Breast epithelium (tissue), 4 donors: ENCODE measurements around the gene AP1AR. TPM values are rescaled to one million over a fixed set of nuclear protein-coding genes. Genes with fewer than 3 reads are reported as not detected.

Experiments
- DNase-seq, 2 donors: peaks; one replicate each; pipeline ENCODE4 v3.0.0-alpha.2; 2019; ENCODE audit warnings: low spot score in 2 of 2
- H3K27ac ChIP-seq, 2 donors: fragments of 200-600 bp; sonication (generic) in 1 of 2; one replicate each; pipeline ENCODE4 v1.5.1; 2016 to 2019; ENCODE audit warnings: mild to moderate bottlenecking in 1 of 2
- H3K27me3 ChIP-seq, 2 donors: fragments of 200-600 bp; sonication (generic) in 1 of 2; one replicate each; pipeline versions ENCODE4 v1.5.1 to v1.6.0; 2017 to 2019; ENCODE audit warnings: control low read depth in 1 of 2, mild to moderate bottlenecking in 1 of 2
- H3K36me3 ChIP-seq: fragments of 200-600 bp; one replicate; pipeline ENCODE4 v1.5.1; 2019
- H3K4me1 ChIP-seq, 2 donors: fragments of 200-600 bp; sonication (generic); one replicate each; pipeline ENCODE4 v1.5.1; 2016 to 2019; ENCODE audit warnings: control low read depth in 1 of 2
- H3K4me3 ChIP-seq, 3 donors: fragments of 200-600 bp; sonication (generic); 1 replicate in 2 of 3; 2 replicates in 1 of 3; pipeline ENCODE4 v1.5.1; 2016 to 2019; ENCODE audit warnings: mild to moderate bottlenecking in 3 of 3, moderate library complexity in 2 of 3
- H3K9me3 ChIP-seq, 2 donors: fragments of 200-600 bp; sonication (generic) in 1 of 2; one replicate each; pipeline ENCODE4 v1.5.1; 2016 to 2019; ENCODE audit warnings: control low read depth in 1 of 2
- CTCF ChIP-seq, 3 donors: fragments of 450-650 bp; IDR thresholded peaks; one replicate each; pipeline ENCODE4 v1.5.1; 2016 to 2017; ENCODE audit warnings: antibody characterized with exemption in 3 of 3, mild to moderate bottlenecking in 3 of 3, moderate library complexity in 3 of 3
- POLR2A ChIP-seq: fragments of 450-650 bp; IDR thresholded peaks from one replicate; pipeline ENCODE4 v1.6.1; 2016; ENCODE audit warnings: antibody characterized with exemption, mild to moderate bottlenecking, moderate library complexity
- POLR2AphosphoS5 ChIP-seq, 3 donors: sonication (generic); formaldehyde crosslinking; IDR thresholded peaks; one replicate each; pipeline ENCODE4 v1.6.1; 2017; ENCODE audit warnings: antibody characterized with exemption in 3 of 3
- intact Hi-C: fragments of 100-400 bp; cut with DNase I; formaldehyde crosslinking; loops from one replicate; pipeline ENCODE4 v1.15.1; 2023; ENCODE audit warnings: low total_unique reads
- total RNA-seq, 3 donors: library from RNA; depleted of rRNA; stranded (reverse); fragments of >200 nt; gene quantifications; one replicate each; pipeline ENCODE4 v1.1.0, GENCODE V29; 2016

The AP1AR gene
- total RNA-seq, 3 donors from 2014 or later = 20.2 to 36.1 (median 23.6) TPM

GRCh38 chr4:112230879-112231778 is 458 bp upstream of the AP1AR start:
- intact Hi-C loops = loop anchor here (10.0 kb wide), 1 partner anchor 1744 kb away; the partner anchor contains the start of gene ARSJ
- H3K4me3 ChIP-seq = peak overlapping the region; percentile 61 to 100 (median 75)
- no peaks in the 10 kb centered on the region for H3K9me3 ChIP-seq
- H3K36me3 ChIP-seq = no peaks in the 10 kb centered on the region
- H3K4me1 ChIP-seq = peaks cover 0 to 3% of the 10 kb centered on the region in 2 donors
- peak; percentile 73 to 84 (median 80) for TF ChIP-seq POLR2AphosphoS5 (IDR thresholded peaks at IDR 0.05)
- TF ChIP-seq POLR2A = no peak
- no peaks in the 10 kb centered on the region for H3K27me3 ChIP-seq
- peak; percentile 96 to 98 for DNase-seq
- H3K27ac ChIP-seq = peak overlapping the region; percentile 89 to 99

GRCh38 chr4:112234952-112235609 is 3.5 kb downstream of the AP1AR start:
- H3K4me1 ChIP-seq = peaks cover 0 to 3% of the 10 kb centered on the region in 2 donors
- H3K27ac ChIP-seq = no peak overlapping the region
- H3K4me3 ChIP-seq = no peak overlapping the region
- intact Hi-C loops = loop anchor here (10.0 kb wide), 1 partner anchor 1740 kb away; the partner anchor contains the start of gene ARSJ
- H3K36me3 ChIP-seq = no peaks in the 10 kb centered on the region
- H3K27me3 ChIP-seq = no peaks in the 10 kb centered on the region
- TF ChIP-seq POLR2AphosphoS5 (IDR thresholded peaks at IDR 0.05) (no peak), CTCF (IDR thresholded peaks at IDR 0.05) (peak in 2 of 3 donors; percentile 58 to 67), POLR2A (no peak)
- DNase-seq = peak in 1 of 2 donors; percentile 62
- H3K9me3 ChIP-seq = no peaks in the 10 kb centered on the region

GRCh38 chr4:112236040-112236439 is 4.5 kb downstream of the AP1AR start:
- no peak for TF ChIP-seq POLR2A
- TF ChIP-seq CTCF (IDR thresholded peaks at IDR 0.05) = no peak
- TF ChIP-seq POLR2AphosphoS5 (IDR thresholded peaks at IDR 0.05) = no peak
- no peaks in the 10 kb centered on the region for H3K27me3 ChIP-seq
- intact Hi-C loops = loop anchor here (10.0 kb wide), 1 partner anchor 1739 kb away; the partner anchor contains the start of gene ARSJ

GRCh38 chr4:112238833-112239232 is 7.2 kb downstream of the AP1AR start:
- Histone ChIP-seq H3K27me3 (no peaks in the 10 kb centered on the region), H3K27ac (no peak overlapping the region), H3K36me3 (no peaks in the 10 kb centered on the region), H3K9me3 (no peaks in the 10 kb centered on the region), H3K4me3 (no peak overlapping the region), H3K4me1 (peaks cover 0 to 3% of the 10 kb centered on the region in 2 donors)
- TF ChIP-seq POLR2AphosphoS5 (IDR thresholded peaks at IDR 0.05) (no peak), POLR2A (no peak), CTCF (IDR thresholded peaks at IDR 0.05) (no peak)
- intact Hi-C loops = loop anchor here (10.0 kb wide), 1 partner anchor 1736 kb away; the partner anchor contains the start of gene ARSJ
- no peak for DNase-seq

More at GRCh38 chr4:112236040-112236439, 4.5 kb downstream of the AP1AR start:
- Histone ChIP-seq H3K4me1 (peaks cover 0 to 3% of the 10 kb centered on the region in 2 donors), H3K9me3 (no peaks in the 10 kb centered on the region), H3K4me3 (no peak overlapping the region), H3K36me3 (no peaks in the 10 kb centered on the region), H3K27ac (no peak overlapping the region)
- DNase-seq = no peak

GRCh38 chr4:112245383-112245782 is 13.8 kb downstream of the AP1AR start:
- Histone ChIP-seq H3K27me3 (no peaks in the 10 kb centered on the region), H3K36me3 (no peaks in the 10 kb centered on the region), H3K9me3 (no peaks in the 10 kb centered on the region), H3K27ac (no peak overlapping the region), H3K4me3 (no peak overlapping the region), H3K4me1 (no peaks in the 10 kb centered on the region)
- no peak for TF ChIP-seq CTCF (IDR thresholded peaks at IDR 0.05)
- no peak for TF ChIP-seq POLR2AphosphoS5 (IDR thresholded peaks at IDR 0.05)
- no peak for TF ChIP-seq POLR2A
- no peak for DNase-seq
- intact Hi-C loops = loop anchor here (10.0 kb wide), 1 partner anchor 111 kb away; no protein-coding TSS in a partner anchor
